Mesendoderm (in vitro differentiated cells): ENCODE measurements around the gene PLOD1. TPM values are rescaled to one million over a fixed set of nuclear protein-coding genes. Genes with fewer than 3 reads are reported as not detected.
A peak's percentile ranks its signal among the peaks of the same experiment; 100 is the strongest.

Experiments
- DNase-seq: peaks from one replicate; pipeline ENCODE4 v3.0.0; 2013
- H2AK5ac ChIP-seq: 2 replicates; pipeline ENCODE4 v1.6.1; 2013; ENCODE audit warnings: low read length, inconsistent platforms
- H2BK120ac ChIP-seq: 2 replicates; pipeline ENCODE4 v1.6.1; 2013; ENCODE audit warnings: low read depth, mild to moderate bottlenecking, low read length, moderate library complexity, mixed read lengths
- H2BK15ac ChIP-seq: replicated peaks from 2 replicates; pipeline ENCODE4 v1.6.1; 2013; ENCODE audit warnings: low read depth, mild to moderate bottlenecking, moderate library complexity
- H2BK5ac ChIP-seq: 2 replicates; pipeline ENCODE4 v1.6.1; 2013; ENCODE audit warnings: low read length, inconsistent platforms
- H3K18ac ChIP-seq: 2 replicates; pipeline ENCODE4 v1.6.1; 2013; ENCODE audit warnings: mild to moderate bottlenecking, low read length, mixed read lengths
- H3K23ac ChIP-seq: one replicate; pipeline ENCODE4 v1.6.1; 2013; ENCODE audit warnings: low read length
- H3K27ac ChIP-seq: 2 replicates; pipeline ENCODE4 v1.5.1; 2013; ENCODE audit warnings: low read depth, mild to moderate bottlenecking, inconsistent platforms, low read length, moderate library complexity
- H3K27me3 ChIP-seq: 2 replicates; pipeline ENCODE4 v1.6.1; 2013; ENCODE audit warnings: low read length, control low read depth, mild to moderate bottlenecking, inconsistent platforms; ENCODE audit not compliant: insufficient read depth, poor library complexity
- H3K36me3 ChIP-seq: 2 replicates; pipeline ENCODE4 v1.6.1; 2013; ENCODE audit warnings: low read length, inconsistent platforms; ENCODE audit not compliant: control insufficient read depth, insufficient read depth
- H3K4ac ChIP-seq: one replicate; pipeline ENCODE4 v1.6.1; 2013; ENCODE audit warnings: low read depth, mild to moderate bottlenecking, low read length, moderate library complexity
- H3K4me1 ChIP-seq: 2 replicates; pipeline ENCODE4 v1.6.1; 2013; ENCODE audit warnings: low read depth, low read length, inconsistent platforms; ENCODE audit not compliant: control insufficient read depth
- H3K4me2 ChIP-seq: 2 replicates; pipeline ENCODE4 v1.6.1; 2013; ENCODE audit warnings: low read length
- H3K4me3 ChIP-seq: 2 replicates; pipeline ENCODE4 v1.5.1; 2013; ENCODE audit warnings: mild to moderate bottlenecking, low read length
- H3K56ac ChIP-seq: one replicate; pipeline ENCODE4 v1.6.1; 2013; ENCODE audit warnings: low read length
- H3K79me1 ChIP-seq: 2 replicates; pipeline ENCODE4 v1.6.1; 2013; ENCODE audit warnings: low read length, inconsistent platforms
- H3K79me2 ChIP-seq: 2 replicates; pipeline ENCODE4 v1.6.1; 2013; ENCODE audit warnings: mild to moderate bottlenecking, low read length; ENCODE audit not compliant: control insufficient read depth, insufficient read depth
- H3K9ac ChIP-seq: 2 replicates; pipeline ENCODE4 v1.6.1; 2013; ENCODE audit warnings: low read length, inconsistent platforms
- H4K5ac ChIP-seq: one replicate; pipeline ENCODE4 v1.6.1; 2013; ENCODE audit warnings: low read length
- H4K8ac ChIP-seq: one replicate; pipeline ENCODE4 v1.6.1; 2013; ENCODE audit warnings: low read depth, mild to moderate bottlenecking, control low read depth, low read length, moderate library complexity
- WGBS: extraction: QIAGEN DNeasy Blood & Tissue Kit; methylation state at CpG from one replicate; pipeline ENCODE4 v1.1.7; 2013; ENCODE audit warnings: low lambda C conversion rate, missing lambda C conversion rate; ENCODE audit not compliant: insufficient coverage; ENCODE audit errors: extremely low coverage; 5-methylcytosine and 5-hydroxymethylcytosine counted together
- polyA plus RNA-seq, 2 experiments: library from polyadenylated mRNA; stranded (reverse); fragments of 200-250 nt; gene quantifications; one replicate each; pipeline ENCODE4 v1.2.3, GENCODE V29; 2013

PLOD1 gene
- polyA plus RNA-seq (2013, experiment 1 of 2): 32.1 TPM
- polyA plus RNA-seq (2013, experiment 2 of 2): 32.6 TPM

DNA sequence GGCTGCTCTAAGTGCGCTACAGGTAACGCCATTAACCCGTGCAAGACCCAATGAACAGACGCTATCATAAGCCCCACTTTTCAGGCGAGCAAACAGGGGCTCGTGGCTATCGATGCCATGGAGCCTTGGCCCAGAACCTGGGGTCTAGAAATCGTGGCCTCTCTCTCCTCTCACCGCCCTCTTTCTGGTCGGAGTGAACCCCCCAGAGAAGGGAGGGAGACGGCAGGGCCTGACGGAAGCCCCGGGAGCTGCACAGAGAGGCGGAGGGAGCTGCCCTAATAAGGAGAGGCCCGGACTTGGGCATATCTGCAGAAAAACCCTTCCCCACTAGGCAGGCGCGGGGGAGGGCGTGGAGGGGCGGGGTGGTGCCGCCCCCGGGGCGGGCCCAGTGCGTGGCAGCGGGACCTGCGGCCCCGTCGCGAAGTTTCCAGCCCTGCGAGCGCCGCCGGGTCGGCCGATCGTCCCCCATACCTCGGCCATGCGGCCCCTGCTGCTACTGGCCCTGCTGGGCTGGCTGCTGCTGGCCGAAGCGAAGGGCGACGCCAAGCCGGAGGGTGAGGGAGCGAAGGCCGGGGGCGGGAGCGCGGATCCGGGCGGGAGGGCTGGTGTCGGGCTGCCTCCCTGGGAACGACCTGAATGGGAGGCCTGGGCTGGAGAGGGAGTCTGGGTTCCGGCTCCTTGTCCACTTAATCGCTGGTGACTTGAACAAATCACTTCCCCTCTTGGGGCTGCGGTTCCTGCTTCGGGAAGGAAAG is at the start of gene PLOD1:
Gene PLOD1, plus strand, starts transcription at position 416 of the 755 bp plus-strand sequence. Its CDS starts 63 bp downstream, at position 479.
- Histone ChIP-seq H3K27me3 (no peaks in the 10 kb centered on the region), H2BK120ac (peak within 1 kb of the TSS; percentile 21), H3K27ac (peak within 1 kb of the TSS; percentile 79), H3K56ac (peak within 1 kb of the TSS; percentile 100), H4K5ac (peak within 1 kb of the TSS; percentile 87), H3K4me1 (peaks cover 9% of the 10 kb centered on the region), H4K8ac (no peak within 1 kb of the TSS), H2AK5ac (peak within 1 kb of the TSS; percentile 96), H3K23ac (peak within 1 kb of the TSS; percentile 97), H3K4ac (peak within 1 kb of the TSS; percentile 93), H3K4me3 (peak within 1 kb of the TSS; percentile 80), H2BK5ac (peak within 1 kb of the TSS; percentile 95), H3K9ac (peak within 1 kb of the TSS; percentile 99), H3K36me3 (no peaks in the 10 kb centered on the region), H2BK15ac (no peak within 1 kb of the TSS), H3K79me1 (peaks cover 9% of the 10 kb centered on the region), H3K79me2 (peaks cover 3% of the 10 kb centered on the region), H3K18ac (peak within 1 kb of the TSS; percentile 72), H3K4me2 (peak within 1 kb of the TSS; percentile 99)
- DNase-seq: peak; percentile 91
- no CpG with 5 or more reads among the region's 55 CpGs for WGBS

DNA sequence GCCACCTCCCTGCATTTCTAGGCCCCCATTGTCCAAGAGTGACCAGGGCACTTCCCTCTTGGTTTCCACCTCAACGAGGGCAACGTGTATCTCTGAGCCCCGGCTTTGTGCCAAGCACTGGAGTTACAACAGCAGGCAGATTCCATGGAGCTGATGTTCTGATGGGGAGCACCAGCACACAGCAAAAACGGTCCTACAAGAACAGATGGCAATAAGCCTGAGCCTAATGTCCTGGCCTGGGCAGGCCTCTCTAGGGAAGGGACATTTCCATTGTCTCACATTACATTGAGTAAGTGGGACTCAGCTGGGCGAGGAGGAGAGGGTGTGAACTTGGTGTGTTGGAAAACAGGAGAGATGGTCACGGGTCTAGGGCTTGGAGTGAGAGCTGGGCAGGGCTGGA is 48.6 kb upstream of the PLOD1 start:
- Histone ChIP-seq H3K27ac (no peak overlapping the region), H4K8ac (no peak overlapping the region), H3K36me3 (no peaks in the 10 kb centered on the region), H3K79me1 (no peaks in the 10 kb centered on the region), H3K9ac (no peak overlapping the region), H3K27me3 (no peaks in the 10 kb centered on the region), H2BK120ac (no peak overlapping the region), H2BK15ac (no peak overlapping the region), H4K5ac (no peak overlapping the region), H3K4ac (no peak overlapping the region), H2AK5ac (no peak overlapping the region), H3K18ac (no peak overlapping the region), H3K79me2 (no peaks in the 10 kb centered on the region), H3K56ac (no peak overlapping the region), H2BK5ac (no peak overlapping the region), H3K23ac (no peak overlapping the region), H3K4me2 (no peak overlapping the region), H3K4me1 (peaks cover 8% of the 10 kb centered on the region), H3K4me3 (no peak overlapping the region)
- no peak for DNase-seq
- WGBS: no CpG with 5 or more reads among the region's 6 CpGs

DNA sequence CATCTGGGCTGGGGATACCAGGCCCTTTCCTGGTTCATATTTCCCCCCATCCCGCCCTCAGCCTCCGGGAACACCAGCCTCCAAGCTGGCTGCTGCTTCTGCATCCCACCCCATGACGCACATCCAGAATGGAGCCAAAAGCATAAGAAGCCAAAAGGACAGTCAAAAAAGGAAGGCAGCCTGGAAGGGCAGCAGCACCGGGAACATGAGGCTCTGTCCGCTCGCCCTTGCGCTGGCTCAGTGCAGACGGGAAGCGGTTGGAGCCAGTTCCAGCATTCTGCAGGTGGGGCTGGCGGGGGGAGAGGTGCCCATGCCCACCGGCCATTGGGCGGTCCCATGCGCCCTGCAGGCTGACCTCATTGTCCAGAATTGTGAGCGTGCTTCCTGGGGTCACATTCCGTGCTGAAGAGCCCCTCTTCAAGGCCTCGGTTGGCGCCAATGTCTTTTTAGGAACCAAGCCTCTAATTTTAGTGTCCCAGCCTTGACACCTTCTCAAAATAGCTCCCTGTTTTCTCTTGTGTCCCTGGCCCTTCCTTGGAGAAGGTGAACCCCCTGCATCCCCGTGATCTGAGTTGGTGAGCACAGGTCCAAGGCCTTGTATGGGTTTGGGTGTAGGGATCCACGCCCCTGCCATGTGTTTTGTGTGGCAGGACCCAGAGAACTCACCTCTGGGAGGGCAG is 47.4 kb upstream of the PLOD1 start:
- no peak overlapping the region for H3K4ac ChIP-seq
- H3K27me3 ChIP-seq: no peaks in the 10 kb centered on the region
- H3K9ac ChIP-seq: no peak overlapping the region
- H3K4me1 ChIP-seq: peaks cover 8% of the 10 kb centered on the region
- no peaks in the 10 kb centered on the region for H3K36me3 ChIP-seq
- H3K27ac ChIP-seq: no peak overlapping the region
- no peak overlapping the region for H4K5ac ChIP-seq
- H3K23ac ChIP-seq: no peak overlapping the region
- no peak for DNase-seq
- no peak overlapping the region for H2BK120ac ChIP-seq
- H3K79me1 ChIP-seq: no peaks in the 10 kb centered on the region
- H3K4me3 ChIP-seq: no peak overlapping the region
- H3K56ac ChIP-seq: no peak overlapping the region
- no peak overlapping the region for H3K18ac ChIP-seq
- no peak overlapping the region for H4K8ac ChIP-seq
- WGBS: no CpG with 5 or more reads among the region's 19 CpGs
- H3K79me2 ChIP-seq: no peaks in the 10 kb centered on the region
- H3K4me2 ChIP-seq: no peak overlapping the region
- no peak overlapping the region for H2BK15ac ChIP-seq
- H2BK5ac ChIP-seq: no peak overlapping the region
- H2AK5ac ChIP-seq: no peak overlapping the region

DNA sequence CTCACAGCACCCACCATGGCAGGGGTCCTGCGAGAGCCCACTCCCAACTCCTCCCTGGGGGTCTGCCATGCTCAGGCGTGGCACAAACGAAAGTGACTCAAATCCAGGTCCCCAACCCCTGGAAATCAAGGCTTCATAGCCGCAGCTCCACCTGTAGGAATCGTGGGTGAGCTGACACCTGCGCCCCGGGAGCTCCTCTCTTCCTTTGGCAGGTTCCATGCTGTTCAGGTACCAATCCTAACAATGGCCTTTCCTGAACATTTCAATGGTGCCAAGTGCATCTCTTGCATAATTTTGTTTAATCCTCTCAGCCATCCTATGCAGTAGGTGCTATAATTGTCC is 46.9 kb upstream of the PLOD1 start:
- H3K4ac ChIP-seq: no peak overlapping the region
- no CpG with 5 or more reads among the region's 7 CpGs for WGBS

DNA sequence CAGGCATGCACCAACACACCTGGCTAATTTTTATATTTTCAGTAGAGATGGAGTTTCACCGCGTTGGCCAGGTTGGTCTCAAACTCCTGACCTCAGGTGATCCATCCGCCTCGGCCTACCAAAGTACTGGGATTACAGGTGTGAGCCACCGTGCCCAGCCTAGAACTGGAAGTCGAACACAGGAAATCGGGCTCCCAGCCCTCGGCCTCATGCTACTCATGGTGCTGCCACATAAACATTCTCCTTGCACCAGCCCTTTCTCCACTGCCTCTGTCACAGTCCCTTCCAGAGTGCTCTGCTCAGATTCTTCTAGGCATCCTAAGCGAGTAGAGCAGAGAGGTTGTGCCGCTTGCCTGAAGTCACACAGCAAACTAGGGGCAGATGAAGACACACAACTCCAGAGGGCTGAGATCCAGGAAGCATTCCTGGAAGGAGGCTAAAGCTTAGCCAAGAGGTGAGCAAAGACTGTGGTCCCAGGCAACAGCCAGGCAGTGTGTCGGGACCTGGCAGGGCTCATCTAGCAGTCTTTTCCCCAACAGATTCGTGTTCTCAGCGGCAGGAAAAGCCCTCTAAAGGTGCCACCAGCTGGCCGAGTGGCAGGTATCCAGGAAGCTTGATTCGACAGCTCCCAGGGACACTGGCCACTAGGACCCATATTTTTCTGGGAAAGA is 46.2 kb upstream of the PLOD1 start:
- WGBS: no CpG with 5 or more reads among the region's 15 CpGs
- no peaks in the 10 kb centered on the region for H3K79me1 ChIP-seq
- H2BK15ac ChIP-seq: no peak overlapping the region
- H3K23ac ChIP-seq: no peak overlapping the region
- no peaks in the 10 kb centered on the region for H3K36me3 ChIP-seq
- no peak overlapping the region for H3K18ac ChIP-seq
- H3K4ac ChIP-seq: no peak overlapping the region
- H3K9ac ChIP-seq: no peak overlapping the region
- no peak overlapping the region for H2BK120ac ChIP-seq
- no peak for DNase-seq
- H3K27me3 ChIP-seq: no peaks in the 10 kb centered on the region
- H4K5ac ChIP-seq: no peak overlapping the region
- H3K27ac ChIP-seq: no peak overlapping the region
- H3K4me1 ChIP-seq: peaks cover under 1% of the 10 kb centered on the region
- no peak overlapping the region for H2BK5ac ChIP-seq
- no peaks in the 10 kb centered on the region for H3K79me2 ChIP-seq
- no peak overlapping the region for H2AK5ac ChIP-seq
- no peak overlapping the region for H3K4me3 ChIP-seq
- H3K56ac ChIP-seq: peak overlapping the region; percentile 42
- H4K8ac ChIP-seq: no peak overlapping the region
- H3K4me2 ChIP-seq: no peak overlapping the region

More for the DNA sequence above, 46.9 kb upstream of the PLOD1 start:
- Histone ChIP-seq H3K79me1 (no peaks in the 10 kb centered on the region), H2BK15ac (no peak overlapping the region), H3K23ac (no peak overlapping the region), H3K27ac (no peak overlapping the region), H3K4me3 (no peak overlapping the region), H2AK5ac (no peak overlapping the region), H3K56ac (no peak overlapping the region), H3K9ac (no peak overlapping the region), H3K36me3 (no peaks in the 10 kb centered on the region), H2BK120ac (no peak overlapping the region), H3K4me2 (no peak overlapping the region), H3K18ac (no peak overlapping the region), H4K5ac (no peak overlapping the region), H3K79me2 (no peaks in the 10 kb centered on the region), H4K8ac (no peak overlapping the region), H3K27me3 (no peaks in the 10 kb centered on the region), H3K4me1 (peaks cover 7% of the 10 kb centered on the region), H2BK5ac (no peak overlapping the region)
- DNase-seq: no peak
